ENCODE results near the gene EARS2. TPM values are rescaled to one million over a fixed set of nuclear protein-coding genes. Genes with fewer than 3 reads are reported as not detected.
A peak's percentile ranks its signal among the peaks of the same experiment; 100 is the strongest.
"Not testable (repeated sequence)": the region's sequence is repeated elsewhere in the genome, so short reads cannot be mapped to it uniquely, and the experiment has no call there.

EARS2 gene
- total RNA-seq, 1 experiment from 2014 or later: 34.9 TPM

DNA sequence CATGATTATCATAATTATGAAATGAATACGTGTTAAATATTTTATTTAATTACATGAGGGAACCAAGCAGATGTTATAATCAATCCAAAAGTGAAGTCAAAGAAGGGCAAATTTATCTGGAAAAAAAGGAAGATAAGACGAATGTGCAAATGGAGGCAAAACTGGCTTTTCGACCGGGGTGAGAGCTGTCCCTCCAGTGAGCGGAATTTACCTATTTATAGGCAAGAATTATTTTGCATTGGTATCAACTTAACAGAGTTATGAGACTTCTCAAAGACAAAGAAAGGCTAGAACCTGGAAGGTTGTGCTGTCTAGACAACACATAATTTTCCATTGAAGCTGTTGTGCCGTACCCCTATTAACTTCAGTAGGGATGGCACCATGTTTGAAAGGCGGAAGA is 45.4 kb downstream of the EARS2 start:
- no TSS peak for BruUV-seq (replicated peaks)
- no peak for DNase-seq
- no peak overlapping the region for H3K4me2 ChIP-seq
- peaks cover 25% of the 10 kb centered on the region; the same call in 1 of the 2 replicates for H3F3A ChIP-seq (ENCODE audit: insufficient read depth, low read depth)
- H3K79me2 ChIP-seq (ENCODE audit: low read depth): peaks cover 29% of the 10 kb centered on the region
- peaks cover 15% of the 10 kb centered on the region for H3K4me1 ChIP-seq (replicated peaks; ENCODE audit: insufficient read depth)
- no peaks in the 10 kb centered on the region for H3K27me3 ChIP-seq (ENCODE audit: insufficient read depth, low read depth)
- H3K27ac ChIP-seq: no peak overlapping the region
- ChIA-PET POLR2A (ENCODE audit: unreplicated experiment) (no interaction called here), CTCF (no interaction called here)
- intact Hi-C loops (cut with micrococcal nuclease; ENCODE audit: unreplicated experiment): no loop called here
- H3K9me2 ChIP-seq (ENCODE audit: insufficient read depth): no peaks in the 10 kb centered on the region
- TF ChIP-seq, protein P1, sequence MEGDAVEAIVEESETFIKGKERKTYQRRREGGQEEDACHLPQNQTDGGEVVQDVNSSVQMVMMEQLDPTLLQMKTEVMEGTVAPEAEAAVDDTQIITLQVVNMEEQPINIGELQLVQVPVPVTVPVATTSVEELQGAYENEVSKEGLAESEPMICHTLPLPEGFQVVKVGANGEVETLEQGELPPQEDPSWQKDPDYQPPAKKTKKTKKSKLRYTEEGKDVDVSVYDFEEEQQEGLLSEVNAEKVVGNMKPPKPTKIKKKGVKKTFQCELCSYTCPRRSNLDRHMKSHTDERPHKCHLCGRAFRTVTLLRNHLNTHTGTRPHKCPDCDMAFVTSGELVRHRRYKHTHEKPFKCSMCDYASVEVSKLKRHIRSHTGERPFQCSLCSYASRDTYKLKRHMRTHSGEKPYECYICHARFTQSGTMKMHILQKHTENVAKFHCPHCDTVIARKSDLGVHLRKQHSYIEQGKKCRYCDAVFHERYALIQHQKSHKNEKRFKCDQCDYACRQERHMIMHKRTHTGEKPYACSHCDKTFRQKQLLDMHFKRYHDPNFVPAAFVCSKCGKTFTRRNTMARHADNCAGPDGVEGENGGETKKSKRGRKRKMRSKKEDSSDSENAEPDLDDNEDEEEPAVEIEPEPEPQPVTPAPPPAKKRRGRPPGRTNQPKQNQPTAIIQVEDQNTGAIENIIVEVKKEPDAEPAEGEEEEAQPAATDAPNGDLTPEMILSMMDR (conservative IDR thresholded peaks at IDR 0.05): no peak
- no peak for TF ChIP-seq EZH2 (IDR thresholded peaks at IDR 0.05; ENCODE audit: low read depth)
- no peaks in the 10 kb centered on the region for H3K9me3 ChIP-seq (ENCODE audit: insufficient read depth, low read depth)
- no peak overlapping the region for H3K4me3 ChIP-seq
- no peak overlapping the region for H2AFZ ChIP-seq
- no peaks in the 10 kb centered on the region for H3K36me3 ChIP-seq (ENCODE audit: low read depth)
- H4K20me1 ChIP-seq (ENCODE audit: insufficient read depth): peaks cover 8% of the 10 kb centered on the region

DNA sequence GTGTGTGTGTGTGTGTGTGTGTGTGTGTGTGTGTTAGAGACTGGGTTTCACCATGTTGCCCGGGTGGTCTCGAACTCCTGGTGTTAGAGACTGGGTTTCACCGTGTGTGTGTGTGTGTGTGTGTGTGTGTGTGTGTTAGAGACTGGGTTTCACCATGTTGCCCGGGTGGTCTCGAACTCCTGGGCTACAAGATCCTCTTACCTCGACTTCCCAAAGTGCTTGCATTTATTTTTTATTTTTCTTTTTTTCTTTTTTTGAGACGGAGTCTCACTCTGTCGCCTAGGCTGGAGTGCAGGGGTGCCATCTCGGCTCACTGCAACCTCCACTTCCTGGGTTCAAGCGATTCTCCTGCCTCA is 46.3 kb downstream of the EARS2 start:
- Histone ChIP-seq H4K20me1 (ENCODE audit: insufficient read depth) (peaks cover 15% of the 10 kb centered on the region), H3K79me2 (ENCODE audit: low read depth) (peaks cover 37% of the 10 kb centered on the region), H3K4me1 (replicated peaks; ENCODE audit: insufficient read depth) (peaks cover 15% of the 10 kb centered on the region), H3F3A (ENCODE audit: insufficient read depth, low read depth) (peaks cover 29% of the 10 kb centered on the region; the same call in 1 of the 2 replicates), H3K4me2 (peak overlapping the region; percentile 98), H3K4me3 (peak overlapping the region; percentile 69; the same call in 1 of the 2 replicates)
- H3K27me3 ChIP-seq (ENCODE audit: insufficient read depth, low read depth); H3K27ac ChIP-seq; H2AFZ ChIP-seq; DNase-seq; BruUV-seq (replicated peaks); H3K9me2 ChIP-seq (ENCODE audit: insufficient read depth); H3K9me3 ChIP-seq (ENCODE audit: insufficient read depth, low read depth); POLR2A ChIA-PET (ENCODE audit: unreplicated experiment); H3K36me3 ChIP-seq (ENCODE audit: low read depth); CTCF ChIA-PET: not testable (repeated sequence)
- intact Hi-C loops (cut with micrococcal nuclease; ENCODE audit: unreplicated experiment): loop anchor here (1.0 kb wide), 1 partner anchor 19 kb away; no protein-coding TSS in a partner anchor

GRCh38 chr16:23510164-23510914 is 46.8 kb downstream of the EARS2 start, which contains the start of gene GGA2:
TSS of gene GGA2 (minus strand) at chr16:23510494. CDS start at chr16:23510411, 83 bp downstream.
- H3K4me2 ChIP-seq: peak within 1 kb of the TSS; percentile 98
- peaks cover 39% of the 10 kb centered on the region for H3K79me2 ChIP-seq (ENCODE audit: low read depth)
- H3K9me3 ChIP-seq (ENCODE audit: insufficient read depth, low read depth): no peaks in the 10 kb centered on the region
- H3K36me3 ChIP-seq (ENCODE audit: low read depth): no peaks in the 10 kb centered on the region
- H3K27me3 ChIP-seq (ENCODE audit: insufficient read depth, low read depth): no peaks in the 10 kb centered on the region
- peak within 1 kb of the TSS; percentile 44; the same call in 1 of the 2 replicates for H2AFZ ChIP-seq
- no peak for TF ChIP-seq EZH2 (IDR thresholded peaks at IDR 0.05; ENCODE audit: low read depth)
- TF ChIP-seq, protein P1 (conservative IDR thresholded peaks at IDR 0.05): no peak
- peaks cover 34% of the 10 kb centered on the region; the same call in 1 of the 2 replicates for H3F3A ChIP-seq (ENCODE audit: insufficient read depth, low read depth)
- H3K4me1 ChIP-seq (replicated peaks; ENCODE audit: insufficient read depth): peaks cover 15% of the 10 kb centered on the region
- H4K20me1 ChIP-seq (ENCODE audit: insufficient read depth): peaks cover 19% of the 10 kb centered on the region
- ChIA-PET CTCF (no interaction called here), POLR2A (ENCODE audit: unreplicated experiment) (interaction anchor here (0.6 kb wide), 2 partner anchors 30 to 1322 kb away, joined by 5 to 12 read pairs; no protein-coding TSS in a partner anchor)
- H3K4me3 ChIP-seq: peak within 1 kb of the TSS; percentile 69
- peak; percentile 46 to 78 for DNase-seq
- BruUV-seq (replicated peaks): no TSS peak
- intact Hi-C loops (cut with micrococcal nuclease; ENCODE audit: unreplicated experiment): loop anchor here (1.0 kb wide), 1 partner anchor 18 kb away; no protein-coding TSS in a partner anchor
- no peaks in the 10 kb centered on the region for H3K9me2 ChIP-seq (ENCODE audit: insufficient read depth)
- H3K27ac ChIP-seq: no peak within 1 kb of the TSS
